Mesenchymal stem cell (in vitro differentiated cells and primary cell): ENCODE measurements around the gene ACP6.

Experiments used
- DNase-seq: peaks from one replicate; pipeline ENCODE4 v3.0.0-alpha.2; 2013
- H2AFZ ChIP-seq: one replicate; pipeline ENCODE4 v1.6.1; 2013; ENCODE audit warnings: low read depth, mild to moderate bottlenecking, control low read depth, inconsistent platforms, low read length, moderate library complexity
- H2AK5ac ChIP-seq: 2 replicates; pipeline ENCODE4 v1.6.1; 2013; ENCODE audit warnings: low read length, moderate library complexity, mild to moderate bottlenecking, inconsistent platforms; ENCODE audit not compliant: severe bottlenecking
- H2BK120ac ChIP-seq: one replicate; pipeline ENCODE4 v1.6.1; 2013; ENCODE audit warnings: low read depth, mild to moderate bottlenecking, inconsistent platforms, low read length, moderate library complexity
- H2BK12ac ChIP-seq, 2 experiments: one replicate each; pipeline ENCODE4 v1.6.1; 2013; ENCODE audit warnings: inconsistent platforms in 2 of 2, low read length in 2 of 2, mild to moderate bottlenecking in 2 of 2, moderate library complexity in 2 of 2, control low read depth in 1 of 2
- H2BK15ac ChIP-seq: one replicate; pipeline ENCODE4 v1.6.1; 2013; ENCODE audit warnings: mild to moderate bottlenecking, low read depth, inconsistent platforms; ENCODE audit not compliant: poor library complexity, severe bottlenecking
- H2BK5ac ChIP-seq: 2 replicates; pipeline ENCODE4 v1.6.1; 2013; ENCODE audit warnings: low read depth, mild to moderate bottlenecking, low read length, control low read depth, inconsistent platforms; ENCODE audit not compliant: poor library complexity, severe bottlenecking
- H3K14ac ChIP-seq, 2 experiments: one replicate each; pipeline ENCODE4 v1.6.1; 2013; ENCODE audit warnings: inconsistent platforms in 2 of 2, low read length in 2 of 2, control low read depth in 1 of 2, mild to moderate bottlenecking in 1 of 2, moderate library complexity in 1 of 2
- H3K18ac ChIP-seq, 2 experiments: one replicate each; pipeline ENCODE4 v1.6.1; 2013; ENCODE audit warnings: inconsistent platforms in 2 of 2, low read length in 2 of 2, control low read depth in 1 of 2, low read depth in 1 of 2, mild to moderate bottlenecking in 1 of 2
- H3K23ac ChIP-seq, 2 experiments: one replicate each; pipeline ENCODE4 v1.6.1; 2013; ENCODE audit warnings: inconsistent platforms in 2 of 2, low read length in 2 of 2, mild to moderate bottlenecking in 2 of 2, moderate library complexity in 2 of 2, control low read depth in 1 of 2
- H3K27ac ChIP-seq: 2 replicates; pipeline ENCODE4 v1.5.1; 2013; ENCODE audit warnings: mild to moderate bottlenecking, moderate library complexity, low read length, control low read depth, inconsistent platforms; ENCODE audit not compliant: poor library complexity, severe bottlenecking
- H3K27me3 ChIP-seq, 2 experiments: 2 replicates each; pipeline versions ENCODE4 v1.6.1 to v1.7.0; 2013; ENCODE audit warnings: low read length in 2 of 2, mild to moderate bottlenecking in 2 of 2, moderate library complexity in 2 of 2, control low read depth in 1 of 2, inconsistent platforms in 1 of 2; ENCODE audit not compliant: control insufficient read depth in 1 of 2, insufficient read depth in 1 of 2
- H3K36me3 ChIP-seq, 2 experiments: 2 replicates each; pipeline versions ENCODE4 v1.6.1 to v1.7.0; 2013; ENCODE audit warnings: low read length in 2 of 2, control low read depth in 1 of 2, inconsistent platforms in 1 of 2, low read depth in 1 of 2, mild to moderate bottlenecking in 1 of 2; ENCODE audit not compliant: insufficient read depth in 2 of 2, control insufficient read depth in 1 of 2
- H3K4ac ChIP-seq, 2 experiments: one replicate each; pipeline ENCODE4 v1.6.1; 2013; ENCODE audit warnings: inconsistent platforms in 2 of 2, low read length in 2 of 2, mild to moderate bottlenecking in 2 of 2, moderate library complexity in 2 of 2, control low read depth in 1 of 2, low read depth in 1 of 2
- H3K4me1 ChIP-seq: 2 replicates; pipeline ENCODE4 v1.6.1; 2013; ENCODE audit warnings: low read depth, low read length, control low read depth; ENCODE audit not compliant: control insufficient read depth, insufficient read depth
- H3K4me2 ChIP-seq: 2 replicates; pipeline ENCODE4 v1.6.1; 2013; ENCODE audit warnings: low read length, mild to moderate bottlenecking, inconsistent platforms; ENCODE audit not compliant: poor library complexity, severe bottlenecking
- H3K4me3 ChIP-seq, 2 experiments: 2 replicates each; pipeline versions ENCODE4 v1.5.1 to v1.7.0; 2013; ENCODE audit warnings: low read length in 2 of 2, mild to moderate bottlenecking in 2 of 2, control low read depth in 1 of 2, low read depth in 1 of 2; ENCODE audit not compliant: insufficient read depth in 1 of 2
- H3K79me1 ChIP-seq: replicated peaks from 2 replicates; pipeline ENCODE4 v1.6.1; 2013; ENCODE audit warnings: mild to moderate bottlenecking, control low read depth, low read length, inconsistent platforms; ENCODE audit not compliant: poor library complexity, severe bottlenecking
- H3K9ac ChIP-seq: 2 replicates; pipeline ENCODE4 v1.7.0; 2013; ENCODE audit warnings: mild to moderate bottlenecking, low read length, moderate library complexity
- H3K9me3 ChIP-seq: 2 replicates; pipeline ENCODE4 v1.7.0; 2013; ENCODE audit warnings: mild to moderate bottlenecking, low read length; ENCODE audit not compliant: control insufficient read depth
- H4K8ac ChIP-seq: one replicate; pipeline ENCODE4 v1.6.1; 2013; ENCODE audit warnings: inconsistent platforms, mild to moderate bottlenecking, low read length, moderate library complexity
- H4K91ac ChIP-seq: one replicate; pipeline ENCODE4 v1.6.1; 2013; ENCODE audit warnings: mild to moderate bottlenecking, low read length, inconsistent platforms
- WGBS: methylation state at CpG from one replicate; pipeline ENCODE4 v1.1.7; 2013; ENCODE audit warnings: mixed read lengths; 5-methylcytosine and 5-hydroxymethylcytosine counted together

ACP6 gene

GRCh38 chr1:147599362-147600118, 70.8 kb downstream of the ACP6 start:
- Histone ChIP-seq H4K91ac (peak overlapping the region; percentile 87), H3K27ac (peak overlapping the region; percentile 96), H3K36me3 (no peaks in the 10 kb centered on the region), H3K9ac (peak overlapping the region; percentile 91), H3K4ac (peak overlapping the region; percentile 56 to 88), H3K14ac (peak overlapping the region in 1 of 2 experiments; percentile 96), H3K18ac (peak overlapping the region; percentile 84 to 96), H2BK5ac (peak overlapping the region; percentile 93), H3K4me1 (peaks cover 4% of the 10 kb centered on the region), H4K8ac (peak overlapping the region; percentile 85), H3K79me1 (peaks cover 7% of the 10 kb centered on the region), H3K4me2 (peak overlapping the region; percentile 57), H3K23ac (peak overlapping the region in 1 of 2 experiments; percentile 98), H2AK5ac (peak overlapping the region; percentile 59), H3K27me3 (no peaks in the 10 kb centered on the region), H3K9me3 (no peaks in the 10 kb centered on the region), H2BK120ac (peak overlapping the region; percentile 92), H3K4me3 (peak overlapping the region; percentile 76 to 89), H2BK12ac (peak overlapping the region; percentile 46 to 99), H2BK15ac (peak overlapping the region; percentile 97), H2AFZ (peak overlapping the region; percentile 74)
- under 1% methylated on average over 56 of the region's 80 CpGs for WGBS
- peak; percentile 97 for DNase-seq

DNA sequence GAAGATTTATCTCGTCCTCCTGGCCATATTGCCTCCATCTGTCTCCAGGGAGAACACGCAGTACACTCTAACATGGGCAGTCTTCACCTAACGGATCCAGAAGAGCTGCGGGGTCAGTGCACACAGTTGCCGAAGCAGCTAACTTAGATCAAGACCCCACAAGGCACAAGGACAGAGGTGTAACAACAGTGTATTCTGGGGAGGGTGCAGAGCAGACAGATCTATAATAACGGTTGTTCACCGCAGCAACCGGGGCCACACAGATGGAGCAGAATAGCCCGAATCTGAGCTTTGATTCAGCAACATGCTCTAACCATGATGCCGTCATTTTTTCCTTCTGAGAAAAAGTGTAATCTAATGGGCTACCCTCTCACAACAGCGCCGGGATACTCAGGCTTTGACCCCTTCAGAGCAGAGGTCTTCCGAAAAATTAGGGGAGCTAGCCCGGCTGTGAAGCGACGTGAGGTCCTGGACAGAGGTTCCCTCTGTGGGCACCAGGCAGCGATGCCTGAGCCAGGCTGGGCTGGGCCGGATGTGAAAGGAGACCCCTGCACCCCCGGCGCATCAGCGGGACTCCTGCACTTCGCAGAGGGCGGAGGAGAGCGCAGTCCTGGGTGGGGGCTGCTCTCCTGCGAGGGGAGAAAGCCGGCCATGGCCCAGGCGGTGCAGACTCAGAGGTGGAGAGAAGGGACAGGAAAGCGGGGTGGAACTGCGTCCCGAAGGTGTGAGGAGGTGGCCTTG, 71.5 kb downstream of the ACP6 start:
- Histone ChIP-seq H3K23ac (peak overlapping the region in 1 of 2 experiments; percentile 98), H3K79me1 (peaks cover 3% of the 10 kb centered on the region), H3K4me1 (peaks cover 4% of the 10 kb centered on the region), H3K27ac (peak overlapping the region; percentile 96), H3K4me2 (peak overlapping the region; percentile 57), H2BK12ac (peak overlapping the region; percentile 46 to 99), H2BK5ac (peak overlapping the region; percentile 93), H3K14ac (peak overlapping the region in 1 of 2 experiments; percentile 96), H2BK120ac (no peak overlapping the region), H2AK5ac (peak overlapping the region; percentile 59), H3K4ac (peak overlapping the region; percentile 56 to 88), H4K91ac (peak overlapping the region; percentile 87), H3K9ac (peak overlapping the region; percentile 91), H3K9me3 (no peaks in the 10 kb centered on the region), H3K4me3 (peak overlapping the region; percentile 76 to 89), H2AFZ (peak overlapping the region; percentile 74), H3K27me3 (no peaks in the 10 kb centered on the region), H3K36me3 (no peaks in the 10 kb centered on the region), H4K8ac (peak overlapping the region; percentile 85), H3K18ac (peak overlapping the region; percentile 84 to 96), H2BK15ac (peak overlapping the region; percentile 97)
- WGBS = 6% methylated on average over 30 of the region's 30 CpGs
- peak; percentile 48 for DNase-seq

DNA sequence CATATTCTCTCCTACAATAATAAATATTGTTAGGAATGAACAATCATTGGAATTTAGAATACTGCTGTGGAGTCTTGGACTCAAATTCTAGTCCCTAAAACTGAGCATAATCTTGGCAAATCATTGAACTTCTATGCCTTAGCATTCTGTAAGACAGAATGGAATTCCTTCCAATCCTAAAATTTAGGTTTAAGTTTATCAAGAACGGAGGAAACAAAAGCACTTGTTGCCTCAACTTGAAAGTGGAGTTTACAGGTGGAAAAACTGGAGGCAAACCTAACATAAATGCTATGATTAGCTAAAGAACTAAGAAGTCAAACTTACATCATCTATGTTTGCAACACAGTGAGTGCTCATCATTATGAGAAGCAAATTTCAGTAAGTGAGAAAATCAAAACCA, 73.3 kb downstream of the ACP6 start:
- Histone ChIP-seq H4K8ac (no peak overlapping the region), H3K9me3 (no peaks in the 10 kb centered on the region), H3K14ac (no peak overlapping the region), H2BK120ac (no peak overlapping the region), H2AK5ac (no peak overlapping the region), H3K4me2 (no peak overlapping the region), H2BK12ac (no peak overlapping the region), H3K23ac (no peak overlapping the region), H4K91ac (no peak overlapping the region), H3K36me3 (no peaks in the 10 kb centered on the region), H3K27ac (no peak overlapping the region), H3K4ac (no peak overlapping the region), H2BK15ac (no peak overlapping the region), H2BK5ac (no peak overlapping the region), H3K4me1 (peaks cover 4% of the 10 kb centered on the region), H2AFZ (no peak overlapping the region), H3K79me1 (peaks cover 5% of the 10 kb centered on the region), H3K27me3 (no peaks in the 10 kb centered on the region), H3K18ac (no peak overlapping the region), H3K9ac (no peak overlapping the region), H3K4me3 (no peak overlapping the region)
- no peak for DNase-seq
- WGBS = no CpG with 5 or more reads among the region's 1 CpG
